Activated CD4-positive, alpha-beta T cell treated with anti-CD3 and anti-CD28 coated beads, Interleukin-2, Interleukin-4, amounts not matched to agents 100 ng/mL and 50 ng/mL, durations not matched to agents 16 hours and 8 hours (primary cell): ENCODE measurements around the gene PTMA.
"Not testable (repeated sequence)": the region's sequence is repeated elsewhere in the genome, so short reads cannot be mapped to it uniquely, and the experiment has no call there.

ENCODE experiments used
- DNase-seq: peaks from one replicate; pipeline ENCODE4 v3.0.0-alpha.2; 2020; ENCODE audit warnings: low spot score

PTMA gene

DNA sequence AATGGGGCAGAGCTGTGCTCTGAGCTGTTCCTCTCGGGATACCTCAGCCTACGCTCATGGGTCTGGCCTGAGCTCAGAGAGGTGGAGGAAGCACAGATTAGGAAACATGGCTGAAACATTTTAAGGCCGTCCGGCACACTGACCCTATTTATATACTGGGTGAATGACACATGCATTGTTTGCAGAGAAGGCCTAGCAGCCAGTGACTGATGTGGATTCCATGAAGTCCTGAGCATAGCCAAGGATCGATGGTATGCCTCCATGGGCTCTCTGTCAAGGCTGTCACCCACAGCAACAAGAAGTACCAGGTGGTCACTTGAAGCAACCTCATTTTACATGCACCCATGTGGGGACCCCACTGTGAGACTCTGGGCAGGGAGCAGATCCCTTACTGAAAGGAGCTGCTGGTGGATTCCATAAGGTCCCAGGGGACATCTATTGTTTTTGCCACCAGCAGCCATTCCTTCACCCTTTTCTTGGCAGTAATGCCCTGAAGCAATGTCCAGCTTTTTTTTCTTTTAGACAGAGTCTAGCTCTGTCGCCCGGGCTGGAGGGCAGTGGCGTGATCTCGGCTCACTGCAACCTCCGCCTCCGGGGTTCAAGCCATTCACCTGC, 8.4 kb downstream of the PTMA start:
- DNase-seq, result no peak

DNA sequence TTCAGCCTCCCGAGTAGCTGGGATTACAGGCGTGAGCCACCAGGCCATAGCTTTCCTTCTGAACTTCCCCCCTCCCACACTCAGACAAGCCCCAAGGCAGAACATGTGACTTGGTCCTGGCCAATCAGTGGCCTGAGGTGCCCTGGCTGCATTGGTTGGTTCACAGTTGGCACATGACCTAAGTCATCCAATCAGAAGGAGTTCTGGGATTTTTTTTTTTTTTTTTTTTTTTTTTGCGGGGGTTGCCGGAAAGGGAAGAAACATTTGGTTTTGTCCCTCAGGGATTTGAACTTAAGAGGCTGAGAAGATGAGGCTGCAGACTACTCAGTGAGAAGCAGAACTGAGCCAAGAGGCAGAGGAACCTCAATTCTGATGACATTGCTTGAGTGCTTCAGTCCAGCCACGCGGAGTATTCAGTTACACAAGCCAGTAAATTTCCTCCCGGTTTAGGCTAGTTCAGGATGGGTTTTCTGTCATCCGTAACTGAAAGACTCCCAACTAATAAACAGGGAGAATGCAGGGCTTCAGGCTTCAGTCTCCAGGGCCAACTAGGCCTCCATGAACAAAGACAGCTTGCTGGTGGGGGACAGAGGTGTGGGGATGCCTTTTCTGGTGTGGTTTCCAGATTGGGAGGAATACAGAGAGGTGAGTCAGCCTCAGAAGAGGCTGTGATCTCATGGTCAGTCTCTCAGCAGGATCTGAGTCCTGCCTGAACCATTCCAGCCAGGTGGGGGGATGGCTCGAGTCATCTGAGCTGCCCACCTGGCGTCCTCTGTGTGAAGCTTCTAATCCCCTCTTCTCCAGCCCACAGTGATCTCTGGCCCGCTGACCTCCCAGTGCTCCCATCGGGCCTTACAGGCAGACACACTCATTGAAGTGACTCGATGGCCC, 9.2 kb downstream of the PTMA start:
- no peak for DNase-seq

DNA sequence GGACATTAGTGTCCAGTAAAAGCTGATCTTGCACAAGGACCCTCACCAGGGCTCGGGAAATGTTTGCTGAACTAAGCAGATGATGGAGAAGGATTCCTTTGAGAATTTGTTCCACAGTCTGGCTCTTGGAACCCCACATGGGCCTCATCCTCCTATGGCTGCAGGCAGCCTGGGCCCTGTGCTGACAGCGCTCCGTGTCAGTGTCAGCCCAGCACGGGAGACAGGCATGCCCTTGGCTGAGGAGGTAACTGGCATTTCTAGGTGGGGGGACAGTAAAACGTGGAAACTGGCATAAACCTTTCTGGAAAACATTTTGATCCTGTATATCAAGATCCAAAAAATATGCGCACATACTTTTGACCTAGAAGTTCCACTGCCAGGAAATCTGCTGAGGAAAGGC, 10.5 kb downstream of the PTMA start:
- DNase-seq, result no peak

DNA sequence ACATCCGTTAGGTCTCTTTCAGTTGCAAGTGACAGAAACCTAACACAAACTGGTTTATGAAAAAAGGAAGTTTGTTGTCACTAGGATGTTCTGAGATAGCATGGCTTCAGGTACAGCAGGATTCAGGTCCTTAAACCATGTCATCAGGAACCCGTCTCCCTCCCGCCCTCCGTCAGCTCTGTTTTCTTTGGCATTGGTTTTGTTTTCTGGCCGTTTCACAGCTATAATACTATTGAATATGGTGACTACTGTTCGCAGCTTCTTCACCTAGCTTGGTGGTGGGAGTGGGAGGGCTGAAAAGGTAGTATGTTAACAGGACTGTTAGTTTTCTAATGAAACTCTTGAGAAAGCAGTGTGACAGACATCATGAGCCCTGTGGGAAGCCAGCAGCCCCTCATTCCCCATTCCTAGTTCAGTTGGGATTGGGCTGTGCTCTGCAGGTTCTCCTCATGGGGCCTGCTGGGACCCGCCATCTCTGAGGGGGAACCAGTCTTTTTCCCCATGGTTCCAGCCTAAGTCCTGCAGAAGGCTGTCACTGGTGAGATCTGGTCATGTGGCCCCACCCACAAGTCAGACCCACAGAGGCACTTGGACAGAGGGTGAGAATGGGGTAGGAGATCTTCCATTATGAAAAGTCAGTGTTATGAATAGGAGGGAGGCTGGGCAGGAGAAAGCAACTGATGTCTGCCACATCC, 12.1 kb downstream of the PTMA start:
- DNase-seq, result no peak

DNA sequence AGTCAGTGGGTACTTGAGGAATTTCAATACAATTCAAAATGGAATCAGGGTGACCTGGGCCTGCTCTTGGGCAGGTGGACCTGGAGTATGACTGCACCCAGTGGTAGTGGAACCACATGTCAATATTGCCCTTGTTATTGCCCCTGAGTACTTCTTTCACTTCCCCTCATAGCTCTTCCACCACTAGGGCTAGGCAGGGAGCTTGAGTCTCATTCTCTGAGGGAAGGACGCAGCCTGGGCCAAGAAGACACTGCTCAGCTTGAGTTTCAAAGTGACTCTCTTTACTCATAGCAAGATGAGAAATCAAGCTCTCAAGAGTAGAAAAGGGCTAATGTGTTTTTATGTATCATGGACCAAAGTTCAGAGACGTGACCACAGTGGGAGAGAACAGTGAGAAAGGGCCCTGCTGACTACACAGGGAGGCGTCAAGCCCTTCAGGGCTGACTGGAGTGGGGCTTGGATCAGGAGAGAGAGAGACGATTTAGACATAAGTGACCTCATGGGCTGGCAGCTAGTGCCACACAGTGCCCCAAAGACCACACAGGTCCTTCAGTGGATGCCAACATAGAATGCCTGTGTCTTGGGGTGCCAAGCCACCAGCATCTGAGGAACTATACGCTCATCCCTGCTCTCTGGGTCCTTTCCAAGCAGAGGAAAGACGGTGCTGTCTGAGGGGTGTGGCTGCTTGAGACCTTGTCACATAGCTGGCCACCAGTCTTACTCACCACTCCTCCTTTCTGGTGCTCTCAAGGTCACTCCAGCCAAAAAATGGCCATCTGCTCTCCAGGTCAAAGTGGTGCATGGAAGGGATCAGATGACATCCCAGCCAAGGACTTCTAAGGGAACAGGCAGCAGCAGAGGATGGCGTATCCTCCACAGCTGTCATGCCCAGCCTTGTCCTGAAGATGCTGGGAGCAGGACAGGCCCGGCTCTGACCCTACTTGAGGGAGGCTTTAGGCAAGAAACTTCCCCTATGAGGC, 13.0 kb downstream of the PTMA start:
- no peak for DNase-seq

DNA sequence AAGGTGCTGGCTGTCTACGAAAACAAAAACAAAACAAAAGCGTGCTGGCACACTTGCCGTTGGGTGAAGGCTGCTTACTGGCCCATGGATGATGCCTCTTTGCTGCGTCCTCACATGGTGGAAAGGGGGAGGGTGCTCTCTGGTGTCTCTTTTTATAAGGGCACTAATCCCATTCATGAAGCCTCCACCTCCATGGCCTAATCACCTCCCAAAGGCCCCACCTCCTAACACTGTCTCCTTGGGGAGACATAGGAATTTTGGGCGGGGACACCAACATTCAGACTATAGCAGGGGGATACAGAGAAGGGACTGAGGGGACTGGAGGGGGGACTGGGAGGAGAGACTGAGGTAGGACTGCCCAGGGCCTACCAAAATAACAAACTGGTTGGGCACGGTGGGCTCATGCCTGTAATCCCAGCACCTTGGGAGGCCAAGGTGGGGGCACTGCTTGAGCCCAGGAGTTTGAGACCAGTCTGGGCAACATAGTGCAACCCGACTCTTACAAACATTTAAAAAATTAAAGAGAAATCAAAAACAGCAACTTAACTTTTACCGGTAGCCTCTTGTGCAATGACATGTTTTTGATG, 14.5 kb downstream of the PTMA start:
- DNase-seq, result no peak

DNA sequence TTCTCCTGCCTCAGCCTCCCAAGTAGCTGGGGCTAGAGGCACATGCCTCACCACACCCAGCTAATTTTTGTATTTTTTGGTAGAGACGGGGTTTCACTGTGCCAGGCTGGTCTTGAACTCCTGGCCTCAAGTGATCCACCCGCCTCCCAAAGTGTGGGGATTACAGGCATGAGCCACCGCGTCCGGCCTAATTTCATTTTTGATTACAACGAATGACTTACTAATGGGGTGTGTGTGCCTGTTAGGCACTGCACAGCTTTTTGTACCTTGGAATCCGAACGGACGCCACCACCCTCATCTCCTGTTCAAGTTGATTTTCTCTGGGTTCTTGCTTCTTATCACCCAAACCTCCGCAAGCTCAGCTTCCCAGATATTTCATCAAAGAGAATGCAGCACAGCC, 17.2 kb downstream of the PTMA start:
- no peak for DNase-seq

DNA sequence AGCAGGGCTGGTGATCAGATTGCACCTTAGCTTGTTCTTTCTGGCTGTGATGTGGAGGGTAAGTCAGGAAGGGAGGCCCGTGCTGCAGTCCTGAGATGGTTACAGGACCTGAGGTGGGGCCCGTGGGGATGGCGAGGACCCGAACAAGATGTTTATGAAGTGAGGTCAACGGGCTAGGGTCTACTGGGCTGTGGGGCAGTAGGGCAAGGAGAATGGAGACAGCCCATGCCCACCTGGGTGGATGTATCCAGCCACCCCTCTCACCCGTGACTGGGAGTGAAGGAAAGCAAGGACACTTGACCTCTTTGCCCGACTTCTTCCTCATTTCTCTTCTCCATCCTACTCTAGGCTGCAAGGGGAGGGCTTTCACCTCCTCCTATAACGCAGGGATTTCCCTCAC, 18.0 kb downstream of the PTMA start:
- no peak for DNase-seq

DNA sequence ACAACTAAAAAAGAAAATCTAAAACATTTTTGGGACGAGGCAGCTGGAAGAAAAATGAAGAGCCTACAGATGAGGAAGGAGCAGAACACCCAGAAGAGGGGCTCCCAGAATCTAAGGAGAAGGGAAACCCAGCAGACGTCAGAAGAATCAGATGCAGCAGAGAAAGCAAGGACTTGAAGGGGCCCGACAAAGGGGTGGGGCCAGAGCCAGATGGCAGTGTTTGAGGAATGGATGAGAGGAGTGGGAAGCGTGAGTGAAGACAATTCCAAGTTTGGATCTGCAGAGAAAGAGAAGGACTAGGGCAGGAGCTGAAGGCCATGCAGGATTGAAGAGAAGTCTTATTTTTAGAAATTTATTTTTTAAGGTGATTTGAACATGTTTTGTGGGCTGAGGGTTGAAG, 19.3 kb downstream of the PTMA start:
- DNase-seq, result no peak

DNA sequence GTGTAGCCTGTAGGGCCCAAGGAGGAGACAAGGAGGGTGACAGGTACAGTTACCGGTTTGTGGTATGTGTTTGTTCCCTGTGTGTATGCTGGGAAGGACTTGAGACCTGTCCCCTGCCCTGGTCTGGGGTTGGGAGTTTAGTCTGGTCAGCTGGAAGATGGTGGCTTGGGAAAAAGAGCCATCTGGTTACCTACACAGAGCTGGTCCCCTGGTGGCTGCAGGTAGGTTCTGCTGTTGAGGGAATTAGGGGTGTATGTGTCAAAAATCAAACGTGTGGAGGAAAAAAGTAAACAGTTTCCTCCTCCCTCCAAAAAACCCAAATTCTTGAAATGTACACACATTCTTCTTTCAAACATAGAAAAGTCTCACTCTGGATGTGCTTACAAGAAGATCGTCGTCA, 24.3 kb downstream of the PTMA start:
- no peak for DNase-seq

DNA sequence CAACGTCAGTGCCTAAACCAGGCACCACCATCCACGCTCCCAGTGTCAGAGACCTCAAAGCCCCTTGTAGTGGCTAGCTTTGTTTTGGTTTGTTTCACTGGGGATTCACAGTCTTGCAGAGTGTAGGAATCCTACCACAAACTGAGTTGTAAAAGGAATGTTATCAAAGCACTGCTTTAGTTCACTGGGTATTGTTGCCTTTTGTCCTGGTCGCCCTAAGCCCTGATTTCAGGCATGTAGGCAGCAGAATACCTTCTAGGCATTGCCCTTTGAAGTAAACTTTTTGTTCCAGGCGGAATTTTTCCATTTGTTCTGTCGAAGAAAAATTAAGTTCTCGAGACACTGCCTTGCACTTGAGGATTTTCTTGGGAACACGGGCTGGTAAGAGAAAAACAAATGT, 29.4 kb downstream of the PTMA start:
- DNase-seq, result no peak

DNA sequence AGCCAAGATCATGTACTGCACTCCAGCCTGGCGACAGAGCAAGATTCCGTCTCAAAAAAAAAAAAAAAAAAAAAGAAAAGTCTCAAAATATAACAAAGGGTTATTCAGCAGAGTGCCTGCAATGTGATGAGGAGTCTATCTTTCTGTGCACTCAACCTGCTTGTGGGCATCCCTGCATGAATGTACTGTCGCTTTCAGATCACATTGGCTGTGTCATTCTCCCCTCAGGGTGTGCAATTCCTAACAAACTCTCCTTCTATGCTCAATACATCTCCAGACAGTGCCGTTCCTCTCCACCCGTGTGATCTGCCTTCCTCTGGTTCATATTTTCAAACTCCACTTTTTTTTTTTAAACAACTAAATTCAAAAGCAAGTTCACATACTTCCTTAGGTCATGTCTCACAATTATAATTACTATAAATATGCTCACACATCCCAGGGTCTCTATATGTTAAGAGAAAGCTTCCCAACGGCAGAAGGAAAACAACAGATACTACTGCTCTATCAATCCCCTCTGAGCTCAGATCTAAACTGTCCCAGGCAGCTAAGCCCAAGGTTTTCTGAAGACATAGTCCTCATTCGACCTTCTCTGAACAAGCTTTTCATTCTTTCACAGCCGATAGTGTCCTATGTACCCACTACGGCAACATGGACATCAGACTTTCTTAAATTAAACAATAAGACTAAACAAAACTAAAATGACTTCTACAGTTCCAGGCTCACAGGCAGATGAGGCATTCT, 35.2 kb downstream of the PTMA start:
- DNase-seq, result no peak

DNA sequence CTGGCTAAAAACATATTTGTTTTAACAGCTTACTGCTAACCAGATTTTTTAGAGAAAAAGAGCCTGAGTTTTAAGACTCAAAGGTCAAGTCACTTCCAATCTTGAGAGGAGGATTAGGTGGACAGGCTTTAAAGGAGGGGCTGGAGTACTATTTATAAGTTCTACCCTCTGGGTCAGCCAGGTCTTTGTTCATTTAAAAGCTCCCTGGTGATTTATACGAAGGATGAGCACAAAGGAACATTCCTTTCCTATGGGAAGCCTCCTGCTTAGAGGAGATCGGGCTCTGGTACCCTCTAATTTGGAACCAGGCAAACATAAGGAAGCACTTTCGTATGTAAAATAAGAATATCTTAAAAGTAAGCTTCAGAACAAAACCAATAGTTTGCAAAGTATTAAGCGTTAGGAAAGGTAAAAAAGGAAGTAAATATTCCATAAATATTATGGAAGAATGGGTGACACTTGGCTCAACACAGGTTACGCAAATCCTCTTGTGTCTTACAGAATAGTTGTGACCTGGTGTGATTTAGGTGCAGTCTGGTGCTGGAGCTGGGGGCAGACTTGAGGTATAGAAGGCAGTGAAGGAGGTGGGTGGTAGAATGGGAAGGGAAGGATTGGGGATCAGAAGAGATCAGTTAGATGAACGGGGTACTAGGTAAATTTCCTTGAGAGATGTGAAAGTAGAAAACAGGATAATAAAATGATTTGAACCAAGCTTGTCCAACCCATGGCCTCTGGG, 37.1 kb downstream of the PTMA start:
- no peak for DNase-seq

DNA sequence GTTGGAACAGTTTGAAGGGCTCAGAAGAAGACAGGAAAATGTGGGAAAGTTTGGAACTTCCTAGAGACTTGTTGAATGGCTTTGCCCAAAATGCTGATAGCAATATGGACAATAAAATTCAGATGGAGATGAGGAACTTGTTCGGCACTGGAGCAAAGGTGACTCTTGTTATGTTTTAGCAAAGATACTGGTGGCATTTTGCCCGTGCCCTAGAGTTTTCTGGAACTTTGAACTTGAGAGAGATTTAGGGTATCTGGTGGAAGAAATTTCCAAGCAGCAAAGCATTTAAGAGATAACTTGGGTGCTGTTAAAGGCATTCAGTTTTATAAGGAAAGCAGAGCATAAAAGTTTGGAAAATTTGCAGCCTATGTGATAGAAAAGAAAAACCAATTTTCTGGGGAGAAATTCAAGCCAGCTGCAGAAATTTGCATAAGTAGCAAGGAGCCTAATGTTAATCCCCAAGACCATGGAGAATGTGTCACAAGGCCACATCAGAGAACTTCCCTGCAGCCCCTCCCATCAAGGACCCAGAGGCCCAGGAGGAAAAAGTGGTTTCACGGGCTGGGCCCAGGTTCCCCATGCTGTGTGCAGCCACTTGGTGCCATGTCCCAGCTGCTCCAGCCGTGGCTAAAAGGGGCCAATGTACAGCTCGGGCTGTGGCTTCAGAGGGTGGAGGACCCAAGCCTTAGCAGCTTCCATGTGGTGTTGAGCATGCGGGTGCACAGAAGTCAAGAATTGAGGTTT, 40.0 kb downstream of the PTMA start:
- DNase-seq, result not testable (repeated sequence)

DNA sequence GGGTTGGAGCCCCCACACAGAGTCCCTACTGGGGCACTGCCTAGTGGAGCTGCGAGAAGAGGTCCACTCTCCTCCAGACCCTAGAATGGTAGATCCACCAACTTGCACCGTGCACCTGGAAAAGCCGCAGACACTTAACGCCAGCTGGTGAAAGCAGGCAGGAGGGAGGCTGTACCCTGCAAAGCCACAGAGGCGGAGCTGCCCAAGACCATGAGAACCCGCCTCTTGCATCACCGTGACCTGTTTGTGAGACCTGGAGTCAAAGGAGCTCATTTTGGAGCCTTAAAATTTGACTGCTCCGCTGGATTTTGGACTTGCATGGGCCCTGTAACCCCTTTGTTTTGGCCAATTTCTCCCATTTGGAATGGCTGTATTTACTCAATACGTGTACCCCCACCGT, 40.7 kb downstream of the PTMA start:
- not testable (repeated sequence) for DNase-seq

DNA sequence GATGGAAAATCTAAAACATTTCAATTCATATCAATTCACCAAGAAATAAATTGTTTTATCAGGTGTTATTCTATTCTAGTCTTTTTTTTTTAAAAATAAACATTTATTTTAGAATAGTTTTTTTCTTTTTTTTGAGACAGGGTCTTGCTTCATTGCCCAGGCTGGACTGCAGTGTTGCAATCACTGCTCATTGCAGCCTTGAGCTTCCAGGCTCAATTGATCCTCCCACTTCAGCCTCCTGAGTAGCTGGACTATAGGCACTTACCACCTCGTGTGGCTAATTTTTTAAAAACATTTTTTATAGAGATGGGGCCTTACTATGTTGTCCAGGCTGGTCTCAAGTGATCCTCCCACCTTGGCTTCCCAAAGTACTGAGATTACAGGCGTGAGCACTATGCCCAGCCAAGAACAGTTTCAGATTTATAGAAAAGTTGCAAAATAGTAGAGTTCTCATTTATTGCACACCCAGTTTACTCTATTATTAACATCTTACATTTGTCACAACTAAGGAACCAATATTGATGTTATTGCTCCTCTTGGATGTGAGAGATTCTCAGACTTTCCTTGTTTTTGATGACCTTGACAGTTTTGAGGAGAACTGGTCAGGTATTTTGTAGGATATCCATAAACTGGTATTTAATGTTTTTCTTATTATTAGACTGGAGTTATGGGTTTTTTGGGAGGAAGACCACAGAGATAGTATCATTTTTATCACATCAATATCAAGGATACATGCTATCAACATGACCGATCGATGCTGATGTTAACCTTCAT, 42.9 kb downstream of the PTMA start:
- DNase-seq, result no peak

DNA sequence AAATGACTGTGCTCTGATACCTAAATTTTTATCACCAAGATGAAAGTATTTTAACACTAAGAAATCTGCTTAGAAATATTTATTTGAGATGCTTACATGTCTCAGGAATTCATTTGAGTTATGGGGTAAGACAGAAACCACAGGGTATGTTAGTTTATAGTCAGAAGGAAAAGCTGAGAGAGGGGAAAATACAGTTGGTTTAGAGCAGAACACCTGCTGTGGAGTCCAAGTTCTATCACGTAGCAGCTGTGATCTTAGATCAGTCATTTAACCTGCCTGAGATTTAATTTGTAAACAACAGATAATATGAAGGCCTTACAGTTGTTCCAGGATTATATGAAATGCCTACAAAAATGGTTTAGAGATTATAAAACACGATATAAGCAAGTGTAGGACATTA, 43.7 kb downstream of the PTMA start:
- DNase-seq, result no peak

DNA sequence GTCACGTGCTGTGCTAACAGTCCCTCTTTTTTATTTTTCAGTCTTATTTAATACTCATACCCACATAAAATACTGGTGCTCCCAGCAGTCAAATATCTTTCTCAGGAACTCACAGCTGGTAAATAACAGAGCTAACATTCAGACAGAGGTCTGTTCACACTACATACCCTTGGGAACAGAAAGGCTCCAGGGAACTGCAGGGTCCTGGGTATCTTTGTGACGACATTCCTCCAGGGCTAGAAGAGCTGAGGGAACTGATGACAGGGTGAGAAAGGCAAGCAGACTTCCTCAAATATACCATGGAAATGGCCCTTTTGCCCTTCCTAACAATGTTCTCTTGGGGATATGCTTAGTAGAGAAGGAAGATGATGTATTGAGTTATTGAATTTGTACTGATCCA, 53.4 kb downstream of the PTMA start:
- no peak for DNase-seq
